Esophagus muscularis mucosa (tissue), 3 donors: ENCODE data around the gene USP32.
"Not testable (repeated sequence)": the region's sequence is repeated elsewhere in the genome, so short reads cannot be mapped to it uniquely, and the experiment has no call there.

Experiments used
- POLR2A ChIP-seq: fragments of 450-650 bp; IDR thresholded peaks from one replicate; pipeline ENCODE4 v1.6.1; 2017; ENCODE audit warnings: antibody characterized with exemption, moderate library complexity, mild to moderate bottlenecking, low read depth
- TF ChIP-seq, protein P1 (sequence below), 3 experiments: fragments of 200-600 bp in 2 of 3; fragments of 450-650 bp in 1 of 3; sonication (generic) in 2 of 3; IDR thresholded peaks; one replicate each; pipeline ENCODE4 v1.5.1; 2017 to 2019; ENCODE audit warnings: antibody characterized with exemption in 3 of 3, mild to moderate bottlenecking in 2 of 3, moderate library complexity in 1 of 3

DNA sequence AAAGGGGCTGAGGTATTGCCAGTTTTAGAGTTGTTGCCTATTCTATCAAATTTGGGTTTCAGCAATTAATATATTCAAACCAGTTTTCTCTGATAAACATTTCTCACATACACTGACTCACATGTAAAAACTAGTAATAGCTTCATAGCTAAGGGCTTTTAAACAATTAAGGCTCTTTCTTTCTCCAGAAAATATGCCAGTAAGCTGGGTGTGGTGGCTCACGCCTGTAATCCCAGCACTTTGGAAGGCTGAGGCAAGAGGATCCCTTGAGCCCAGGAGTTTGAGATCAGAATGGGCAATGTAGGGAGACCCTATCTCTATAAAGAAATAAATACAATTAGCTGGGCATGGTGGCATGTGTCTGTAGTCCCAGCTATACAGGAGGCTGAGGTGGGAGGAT lies 193.3 kb downstream of the USP32 start:
- TF ChIP-seq, protein P1, sequence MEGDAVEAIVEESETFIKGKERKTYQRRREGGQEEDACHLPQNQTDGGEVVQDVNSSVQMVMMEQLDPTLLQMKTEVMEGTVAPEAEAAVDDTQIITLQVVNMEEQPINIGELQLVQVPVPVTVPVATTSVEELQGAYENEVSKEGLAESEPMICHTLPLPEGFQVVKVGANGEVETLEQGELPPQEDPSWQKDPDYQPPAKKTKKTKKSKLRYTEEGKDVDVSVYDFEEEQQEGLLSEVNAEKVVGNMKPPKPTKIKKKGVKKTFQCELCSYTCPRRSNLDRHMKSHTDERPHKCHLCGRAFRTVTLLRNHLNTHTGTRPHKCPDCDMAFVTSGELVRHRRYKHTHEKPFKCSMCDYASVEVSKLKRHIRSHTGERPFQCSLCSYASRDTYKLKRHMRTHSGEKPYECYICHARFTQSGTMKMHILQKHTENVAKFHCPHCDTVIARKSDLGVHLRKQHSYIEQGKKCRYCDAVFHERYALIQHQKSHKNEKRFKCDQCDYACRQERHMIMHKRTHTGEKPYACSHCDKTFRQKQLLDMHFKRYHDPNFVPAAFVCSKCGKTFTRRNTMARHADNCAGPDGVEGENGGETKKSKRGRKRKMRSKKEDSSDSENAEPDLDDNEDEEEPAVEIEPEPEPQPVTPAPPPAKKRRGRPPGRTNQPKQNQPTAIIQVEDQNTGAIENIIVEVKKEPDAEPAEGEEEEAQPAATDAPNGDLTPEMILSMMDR (IDR thresholded peaks at IDR 0.05): not testable (repeated sequence)
- TF ChIP-seq POLR2A: not testable (repeated sequence)
